NCI-H2196 treated with DMSO at 0.1 percent for 48 hours (cell line): Measurements from ENCODE around the gene ZNF789.
"Not testable (repeated sequence)": the region's sequence is repeated elsewhere in the genome, so short reads cannot be mapped to it uniquely, and the experiment has no call there.

Source experiments
- DNase-seq: peaks from one replicate; lab custom pipeline; 2025; ENCODE audit not compliant: unreplicated experiment; lab: John Stamatoyannopoulos, UW

The ZNF789 gene

DNA sequence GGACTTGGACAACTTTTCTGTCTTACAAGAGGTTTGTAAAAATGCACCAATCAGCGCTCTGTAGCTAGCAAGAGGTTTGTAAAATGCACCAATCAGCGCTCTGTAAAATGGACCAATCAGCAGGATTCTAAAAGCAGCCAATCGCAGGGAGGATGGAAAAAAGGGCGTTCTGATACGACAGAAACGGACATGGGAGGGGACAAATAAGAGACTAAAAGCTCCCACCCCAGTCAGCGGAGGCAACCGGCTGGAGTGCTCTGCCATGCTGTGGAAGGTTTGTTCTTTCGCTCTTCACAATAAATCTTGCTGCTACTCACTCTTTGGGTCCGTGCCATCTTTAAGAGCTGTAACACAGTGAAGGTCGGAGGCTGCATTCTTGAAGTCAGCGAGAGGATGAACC lies 28.5 kb downstream of the ZNF789 start:
- DNase-seq = not testable (repeated sequence)

DNA sequence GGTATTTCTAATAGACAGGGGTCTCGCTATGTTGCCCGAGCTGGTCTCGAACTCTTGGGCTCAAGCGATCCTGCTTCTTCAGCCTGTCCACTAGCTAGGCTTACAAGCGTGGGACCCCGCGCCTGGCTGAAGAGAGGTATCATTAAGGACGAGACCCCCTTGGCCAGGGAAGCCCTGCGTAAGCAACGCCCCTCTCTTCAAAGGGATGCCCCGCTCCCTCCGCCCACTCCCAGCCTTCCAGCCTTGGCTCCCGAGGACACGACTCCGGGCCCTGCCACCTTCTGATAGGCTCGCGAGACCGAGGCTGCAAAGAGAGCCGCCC lies 31.6 kb downstream of the ZNF789 start:
- DNase-seq = no peak

DNA sequence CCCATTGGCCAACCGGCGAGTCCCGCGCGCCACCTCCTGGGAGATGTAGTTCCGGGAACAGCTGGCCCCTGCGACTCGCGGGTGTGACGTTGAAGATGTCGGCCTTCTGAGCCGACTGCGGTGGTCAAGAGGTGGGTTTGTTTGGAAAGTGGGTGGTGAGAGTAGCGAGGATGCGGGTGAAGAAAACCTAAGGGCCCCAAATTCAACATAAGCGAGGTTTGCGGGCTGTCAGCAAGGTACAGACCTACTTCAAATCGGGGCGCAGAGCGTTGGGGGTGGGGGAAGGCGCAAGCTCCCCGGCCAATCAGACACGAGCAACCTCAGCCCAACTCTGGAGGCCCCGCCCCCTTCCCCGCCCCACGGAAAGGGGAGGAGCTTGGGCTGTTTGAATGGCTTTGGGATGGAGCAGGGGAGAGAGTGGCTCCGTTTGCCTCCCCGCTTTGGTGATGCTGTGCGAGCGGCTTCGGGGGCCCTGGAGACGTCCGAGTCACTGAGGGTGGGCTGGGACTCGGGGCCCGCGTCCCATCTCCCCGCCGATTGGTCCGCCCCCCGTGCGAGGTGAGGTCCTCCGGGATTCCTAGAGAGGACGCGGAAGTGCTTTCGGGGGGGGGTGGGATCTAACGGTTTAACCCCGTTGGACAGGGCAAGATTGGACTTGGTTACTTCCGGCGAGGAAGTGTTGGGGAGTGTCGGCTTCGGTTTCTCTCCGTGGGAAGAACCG lies 32.1 kb downstream of the ZNF789 start, which contains the start of gene ZKSCAN5:
Gene ZKSCAN5 (plus strand): TSS at position 60 of the 721 bp plus-strand sequence. CDS start 1,383 bp downstream, outside the sequence.
- DNase-seq = peak; percentile 95

- DNase-seq = no peak
Observed at GRCh38 chr7:99505324-99505662, 32.6 kb downstream of the ZNF789 start.

GRCh38 chr7:99514050-99514449 lies 41.4 kb downstream of the ZNF789 start:
- DNase-seq = no peak

- no peak for DNase-seq
Observed at GRCh38 chr7:99521399-99521798, 48.7 kb downstream of the ZNF789 start.

GRCh38 chr7:99525713-99526440 lies 53.2 kb downstream of the ZNF789 start:
- DNase-seq = no peak

DNA sequence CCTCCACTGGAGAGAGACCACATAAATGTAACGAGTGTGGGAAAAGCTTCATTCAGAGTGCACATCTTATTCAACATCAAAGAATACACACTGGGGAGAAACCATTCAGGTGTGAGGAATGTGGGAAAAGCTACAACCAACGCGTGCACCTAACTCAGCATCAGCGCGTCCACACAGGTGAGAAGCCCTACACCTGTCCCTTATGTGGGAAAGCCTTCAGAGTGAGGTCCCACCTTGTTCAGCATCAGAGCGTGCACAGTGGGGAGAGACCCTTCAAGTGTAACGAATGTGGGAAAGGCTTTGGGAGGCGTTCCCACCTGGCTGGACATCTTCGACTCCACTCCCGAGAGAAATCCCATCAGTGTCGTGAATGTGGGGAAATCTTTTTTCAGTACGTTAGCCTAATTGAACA lies 58.7 kb downstream of the ZNF789 start:
- no peak for DNase-seq

DNA sequence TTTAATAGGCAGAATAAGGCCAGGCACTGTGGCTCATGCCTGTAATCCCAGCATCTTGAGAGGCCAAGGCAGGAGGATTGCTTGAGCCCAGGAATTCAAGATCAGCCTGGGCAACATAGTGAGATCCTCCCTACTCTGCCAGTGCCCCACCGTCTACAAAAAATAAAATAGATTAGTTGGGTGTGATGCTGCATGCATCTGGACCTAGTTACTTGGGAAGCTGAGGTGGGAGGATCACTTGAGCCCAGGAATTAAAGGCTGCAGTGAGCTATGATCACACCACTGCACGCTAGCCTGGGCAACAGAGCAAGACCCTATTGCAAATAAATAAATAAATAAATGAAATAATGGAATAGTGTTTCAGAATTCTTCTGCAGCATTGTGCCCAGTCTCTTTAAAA lies 63.0 kb downstream of the ZNF789 start:
- no peak for DNase-seq
